Mesothelial cell of epicardium (in vitro differentiated cells): Measurements from ENCODE around the gene NPAS2. TPM values are rescaled to one million over a fixed set of nuclear protein-coding genes. Genes with fewer than 3 reads are reported as not detected.

ENCODE experiments used
- DNase-seq, 2 experiments: peaks; one replicate each; pipeline ENCODE4 v3.0.0; 2021; ENCODE audit warnings: low spot score in 2 of 2; ENCODE audit not compliant: unreplicated experiment in 2 of 2
- H3K27ac Mint-ChIP-seq: 2 replicates; pipeline ENCODE4 v1.8.0; 2021; ENCODE audit warnings: mixed read lengths
- H3K27me3 Mint-ChIP-seq: 2 replicates; pipeline ENCODE4 v1.8.0; 2021; ENCODE audit warnings: low read depth, mixed read lengths
- H3K36me3 Mint-ChIP-seq: 2 replicates; pipeline ENCODE4 v1.8.0; 2021; ENCODE audit warnings: mixed read lengths
- H3K4me1 Mint-ChIP-seq: 2 replicates; pipeline ENCODE4 v1.8.0; 2021; ENCODE audit warnings: mixed read lengths
- H3K4me3 Mint-ChIP-seq: 2 replicates; pipeline ENCODE4 v1.8.0; 2021; ENCODE audit warnings: mild to moderate bottlenecking, moderate library complexity, mixed read lengths
- H3K9me3 Mint-ChIP-seq: 2 replicates; pipeline ENCODE4 v1.8.0; 2021; ENCODE audit warnings: mixed read lengths
- CTCF ChIP-seq: fragments of 200-600 bp; sonication (generic); IDR thresholded peaks from one replicate; pipeline ENCODE4 v1.5.0; 2021; ENCODE audit warnings: antibody characterized with exemption; ENCODE audit not compliant: unreplicated experiment
- total RNA-seq: library from RNA; stranded (reverse); gene quantifications from 3 replicates; pipeline ENCODE4 v1.2.1, GENCODE V29; 2021

The NPAS2 gene
- total RNA-seq, 1 donor from 2014 or later = 5.4 TPM

- Mint-ChIP-seq H3K9me3 (no peaks in the 10 kb centered on the region), H3K36me3 (no peaks in the 10 kb centered on the region), H3K27me3 (peaks cover 4% of the 10 kb centered on the region), H3K4me3 (no peak overlapping the region), H3K27ac (no peak overlapping the region), H3K4me1 (no peaks in the 10 kb centered on the region)
- TF ChIP-seq CTCF = no peak
- no peak for DNase-seq
Measured at GRCh38 chr2:100938031-100939026, 118.4 kb downstream of the NPAS2 start.

GRCh38 chr2:100939445-100939844 is 119.5 kb downstream of the NPAS2 start:
- no peaks in the 10 kb centered on the region for H3K9me3 Mint-ChIP-seq
- TF ChIP-seq CTCF = no peak
- no peak overlapping the region for H3K27ac Mint-ChIP-seq
- no peaks in the 10 kb centered on the region for H3K4me1 Mint-ChIP-seq
- no peaks in the 10 kb centered on the region for H3K36me3 Mint-ChIP-seq
- H3K4me3 Mint-ChIP-seq = no peak overlapping the region
- peaks cover 4% of the 10 kb centered on the region for H3K27me3 Mint-ChIP-seq
- DNase-seq = no peak

- H3K36me3 Mint-ChIP-seq = no peaks in the 10 kb centered on the region
- no peaks in the 10 kb centered on the region for H3K9me3 Mint-ChIP-seq
- TF ChIP-seq CTCF = no peak
- no peak for DNase-seq
- H3K4me1 Mint-ChIP-seq = no peaks in the 10 kb centered on the region
- H3K27me3 Mint-ChIP-seq = peaks cover 4% of the 10 kb centered on the region
- H3K4me3 Mint-ChIP-seq = no peak overlapping the region
- no peak overlapping the region for H3K27ac Mint-ChIP-seq
Measured at GRCh38 chr2:100940240-100940639, 120.3 kb downstream of the NPAS2 start.

- DNase-seq = no peak
- Mint-ChIP-seq H3K9me3 (no peaks in the 10 kb centered on the region), H3K27me3 (peaks cover 8% of the 10 kb centered on the region), H3K4me3 (no peak overlapping the region), H3K36me3 (no peaks in the 10 kb centered on the region), H3K27ac (no peak overlapping the region), H3K4me1 (no peaks in the 10 kb centered on the region)
- no peak for TF ChIP-seq CTCF
Measured at GRCh38 chr2:100940766-100941645, 121.1 kb downstream of the NPAS2 start.

GRCh38 chr2:100941646-100942240 is 121.8 kb downstream of the NPAS2 start:
- H3K36me3 Mint-ChIP-seq = no peaks in the 10 kb centered on the region
- no peak for DNase-seq
- H3K27me3 Mint-ChIP-seq = peaks cover 15% of the 10 kb centered on the region
- no peak overlapping the region for H3K27ac Mint-ChIP-seq
- H3K9me3 Mint-ChIP-seq = no peaks in the 10 kb centered on the region
- TF ChIP-seq CTCF = no peak
- no peaks in the 10 kb centered on the region for H3K4me1 Mint-ChIP-seq
- no peak overlapping the region for H3K4me3 Mint-ChIP-seq
